Activated CD4-positive, alpha-beta T cell treated with anti-CD3 and anti-CD28 coated beads for 24 hours (primary cell): ENCODE data around the gene PLD4.
"Not testable (repeated sequence)": the region's sequence is repeated elsewhere in the genome, so short reads cannot be mapped to it uniquely, and the experiment has no call there.

Experiments
- DNase-seq, 2 donors: peaks; one replicate each; pipeline ENCODE4 v3.0.0-alpha.2; 2020; ENCODE audit warnings: low read depth in 2 of 2

PLD4 gene, protein sequence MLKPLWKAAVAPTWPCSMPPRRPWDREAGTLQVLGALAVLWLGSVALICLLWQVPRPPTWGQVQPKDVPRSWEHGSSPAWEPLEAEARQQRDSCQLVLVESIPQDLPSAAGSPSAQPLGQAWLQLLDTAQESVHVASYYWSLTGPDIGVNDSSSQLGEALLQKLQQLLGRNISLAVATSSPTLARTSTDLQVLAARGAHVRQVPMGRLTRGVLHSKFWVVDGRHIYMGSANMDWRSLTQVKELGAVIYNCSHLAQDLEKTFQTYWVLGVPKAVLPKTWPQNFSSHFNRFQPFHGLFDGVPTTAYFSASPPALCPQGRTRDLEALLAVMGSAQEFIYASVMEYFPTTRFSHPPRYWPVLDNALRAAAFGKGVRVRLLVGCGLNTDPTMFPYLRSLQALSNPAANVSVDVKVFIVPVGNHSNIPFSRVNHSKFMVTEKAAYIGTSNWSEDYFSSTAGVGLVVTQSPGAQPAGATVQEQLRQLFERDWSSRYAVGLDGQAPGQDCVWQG

DNA sequence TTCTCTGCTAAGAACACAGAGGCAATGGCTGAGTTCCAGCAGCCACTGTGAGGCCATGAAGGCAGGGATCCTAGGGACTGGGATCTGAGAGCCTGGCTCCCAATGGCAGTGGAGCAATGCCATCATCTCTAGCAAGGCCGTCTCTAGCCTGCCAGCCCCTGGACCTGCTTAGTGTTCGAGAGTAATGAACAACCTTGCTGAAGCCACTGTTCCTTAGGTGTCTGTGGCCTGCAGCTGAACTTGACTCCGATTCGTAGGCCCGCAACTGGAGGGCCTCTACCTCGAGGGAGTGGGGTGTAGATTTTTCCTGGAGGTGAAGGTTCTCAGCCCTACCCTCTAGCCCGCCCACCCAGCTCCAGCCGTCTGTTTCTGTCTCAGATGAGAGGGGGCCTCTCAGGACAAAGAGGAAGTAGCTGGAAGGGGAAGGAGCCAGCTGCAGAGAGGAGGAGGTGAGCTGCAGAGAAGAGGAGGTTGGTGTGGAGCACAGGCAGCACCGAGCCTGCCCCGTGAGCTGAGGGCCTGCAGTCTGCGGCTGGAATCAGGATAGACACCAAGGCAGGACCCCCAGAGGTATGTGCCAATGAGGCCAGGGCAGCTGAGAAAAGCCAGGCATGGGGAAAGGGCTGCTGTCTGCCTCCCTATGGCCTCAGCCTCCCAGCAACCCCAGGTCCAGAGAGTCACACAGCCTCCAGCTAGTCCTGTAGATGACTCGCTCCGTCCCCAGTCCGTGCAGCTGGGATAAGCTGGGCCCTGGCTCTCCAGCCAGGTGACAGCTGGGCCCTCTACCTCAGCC, at the start of gene PLD4:
PLD4 (plus strand) TSS at position 459 of the 793 bp plus-strand sequence. CDS start 2,262 bp downstream, outside the sequence.
- DNase-seq = no peak

- no peak for DNase-seq
These were observed 49.3 kb upstream of the PLD4 start for GRCh38 chr14:104875412-104875751.

DNA sequence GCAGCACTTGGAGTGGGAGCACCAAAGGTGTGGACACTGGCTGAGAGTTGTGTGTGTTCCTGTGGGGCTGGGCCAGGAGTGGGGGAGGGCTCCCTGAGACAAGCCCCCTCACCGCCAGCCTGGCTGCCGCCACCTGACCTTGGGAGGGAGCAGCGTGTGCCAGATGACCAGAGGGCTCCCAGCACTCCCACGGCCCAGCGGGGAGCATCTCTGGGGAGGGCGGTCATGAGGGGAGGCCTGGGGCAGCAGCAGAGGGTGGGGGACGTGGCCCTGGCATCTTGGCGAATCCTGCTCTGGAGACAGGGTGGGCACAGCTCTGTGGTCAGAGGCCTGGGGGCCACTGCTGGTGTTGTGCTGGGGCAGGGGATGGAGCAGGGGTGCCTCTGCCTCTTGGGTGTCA, 48.9 kb upstream of the PLD4 start:
- DNase-seq = no peak

DNA sequence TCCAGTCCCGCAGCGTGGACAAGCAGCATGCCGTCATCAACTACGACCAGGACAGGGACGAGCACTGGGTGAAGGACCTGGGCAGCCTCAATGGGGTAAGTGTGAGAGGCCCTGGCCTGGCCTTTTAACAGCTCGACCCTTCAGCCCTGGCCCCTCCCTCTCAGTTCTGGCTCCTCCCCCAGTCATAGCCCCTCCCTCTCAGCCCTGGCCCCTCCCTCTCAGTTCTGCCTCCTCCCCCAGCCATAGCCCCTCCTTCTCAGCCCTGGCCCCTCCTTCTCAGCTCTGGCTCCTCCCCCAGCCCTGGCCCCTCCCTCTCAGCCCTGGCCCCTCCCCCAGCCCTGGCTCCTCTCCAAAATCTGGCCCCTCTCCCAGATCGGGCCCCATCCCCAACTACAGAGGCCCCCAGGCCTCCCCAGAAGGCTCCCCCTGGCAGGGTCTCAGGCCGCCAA, 48.4 kb upstream of the PLD4 start:
- peak in 1 of 2 donors; percentile 22 for DNase-seq

DNA sequence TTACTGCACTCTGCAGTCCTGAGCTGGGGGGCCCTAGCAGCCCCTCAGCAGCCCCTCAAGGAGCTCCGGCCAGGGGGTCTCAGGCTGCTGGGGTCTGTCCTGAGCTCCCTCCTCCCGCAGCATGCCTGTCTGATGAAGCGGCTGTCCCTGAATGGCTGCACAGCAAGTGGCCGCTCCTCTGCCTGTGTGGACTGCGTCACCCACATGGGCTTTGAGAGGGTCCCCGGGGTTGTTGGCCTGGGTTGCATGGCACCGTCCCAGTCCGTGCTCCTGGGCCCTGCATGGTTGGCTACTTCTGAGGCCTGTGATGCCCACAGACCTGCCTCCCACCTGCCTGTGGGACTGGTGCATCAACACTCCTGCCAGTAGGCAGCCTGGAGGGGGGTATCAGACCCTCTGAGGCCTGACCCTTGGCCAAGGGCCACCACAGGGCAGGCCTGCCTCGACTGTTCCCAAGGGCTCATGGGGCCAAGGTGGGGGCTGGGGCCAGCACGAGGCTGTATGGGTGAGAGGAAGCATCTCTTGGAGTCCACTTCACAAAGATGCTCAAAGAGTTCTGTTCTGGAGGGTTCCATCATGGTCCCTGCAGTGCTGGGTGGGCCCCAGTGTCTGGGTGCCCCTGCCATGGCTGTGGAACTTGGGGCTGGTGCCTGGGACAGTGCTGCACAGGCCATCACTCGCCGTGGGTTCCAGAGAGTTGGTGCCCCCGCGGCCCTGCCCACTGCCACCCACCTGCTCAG, 47.4 kb upstream of the PLD4 start:
- DNase-seq = no peak

- DNase-seq = no peak
These were observed 46.7 kb upstream of the PLD4 start for GRCh38 chr14:104877806-104878550.

GRCh38 chr14:104878582-104878981, 46.1 kb upstream of the PLD4 start:
- DNase-seq = no peak

- no peak for DNase-seq
These were observed 45.3 kb upstream of the PLD4 start for GRCh38 chr14:104879201-104879982.

DNA sequence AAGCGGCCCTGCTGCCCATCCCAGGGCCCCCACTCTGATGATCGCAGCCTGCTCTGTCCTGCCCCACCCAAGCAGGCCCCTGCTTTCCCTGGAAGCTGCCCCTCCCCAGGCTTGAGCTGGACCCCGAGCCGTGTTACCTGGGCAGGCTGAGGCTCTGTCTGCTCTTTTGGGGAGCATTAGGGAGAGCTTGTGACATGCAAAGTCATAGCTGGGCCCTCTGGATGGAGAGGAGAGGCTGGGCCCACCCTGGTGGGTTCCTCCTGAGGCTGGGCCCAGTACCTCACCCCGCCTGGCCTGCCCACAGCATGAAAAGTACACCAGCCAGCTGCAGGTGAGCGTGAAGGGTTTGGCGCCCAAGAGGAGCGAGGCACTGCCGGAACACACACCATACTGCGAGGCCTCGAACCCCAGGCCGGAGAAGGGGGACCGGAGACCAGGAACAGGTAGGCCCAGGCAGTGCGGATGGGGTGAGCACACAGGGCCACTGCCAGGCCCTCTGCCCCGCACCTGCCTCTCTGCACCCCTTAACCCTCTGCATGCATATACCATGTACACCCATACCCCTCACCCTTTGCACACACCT, 44.6 kb upstream of the PLD4 start:
- no peak for DNase-seq

DNA sequence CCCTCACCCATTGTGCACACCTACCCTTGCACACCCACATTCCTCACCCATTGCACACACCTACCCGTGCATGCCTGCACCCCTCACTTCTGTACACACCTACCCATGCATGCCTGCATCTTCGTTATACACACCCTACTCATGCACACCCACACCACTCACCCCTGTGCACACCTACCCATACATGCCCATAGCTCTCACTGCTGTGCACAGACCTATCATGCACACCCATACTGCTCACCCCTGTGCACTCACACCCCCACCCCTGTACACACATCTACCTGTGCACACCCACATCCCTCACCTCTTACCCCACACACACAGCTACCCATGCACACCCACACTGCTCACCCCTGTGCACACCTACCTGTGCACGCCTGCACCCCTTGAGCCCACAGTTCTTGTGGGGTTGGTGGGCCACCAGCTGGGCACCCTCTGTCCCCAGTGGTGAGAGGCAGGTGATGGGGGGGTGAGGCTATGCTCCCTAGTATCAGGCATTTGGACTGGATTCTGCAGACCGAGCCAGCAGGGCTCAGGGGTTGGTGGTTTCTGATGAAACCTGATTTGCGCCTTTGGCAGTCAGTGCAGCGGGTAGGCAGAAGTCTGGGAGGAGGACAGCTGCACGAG, 44.0 kb upstream of the PLD4 start:
- DNase-seq = no peak

GRCh38 chr14:104881369-104881979, 43.2 kb upstream of the PLD4 start:
- no peak for DNase-seq

GRCh38 chr14:104882325-104882973, 42.2 kb upstream of the PLD4 start:
- no peak for DNase-seq

- DNase-seq = no peak
These were observed 41.6 kb upstream of the PLD4 start for GRCh38 chr14:104882991-104883660.

GRCh38 chr14:104883681-104884361, 40.9 kb upstream of the PLD4 start:
- no peak for DNase-seq

DNA sequence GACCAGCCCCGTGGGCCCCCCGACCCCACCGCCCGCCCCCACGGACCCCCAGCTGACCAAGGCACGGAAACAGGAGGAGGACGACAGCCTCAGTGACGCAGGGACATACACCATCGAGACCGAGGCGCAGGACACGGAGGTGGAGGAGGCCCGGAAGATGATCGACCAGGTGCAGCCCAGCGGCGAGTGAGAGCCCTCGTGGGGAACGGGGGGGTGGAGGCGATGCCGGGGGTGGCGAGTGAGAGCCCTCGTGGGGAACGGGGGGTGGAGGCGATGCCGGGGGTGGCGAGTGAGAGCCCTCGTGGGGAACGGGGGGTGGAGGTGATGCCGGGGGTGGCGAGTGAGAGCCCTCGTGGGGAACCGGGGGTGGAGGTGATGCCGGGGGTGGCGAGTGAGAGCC, 40.3 kb upstream of the PLD4 start:
- not testable (repeated sequence) for DNase-seq

- no peak for DNase-seq
These were observed 39.4 kb upstream of the PLD4 start for GRCh38 chr14:104885031-104885972.
